Activated naive CD4-positive, alpha-beta T cell treated with anti-CD3 and anti-CD28 coated beads, Interleukin-2, amount 50 U/mL, for 24 hours (primary cell): ENCODE results near the gene ZFP82.

ENCODE experiments used
- H3K27ac Mint-ChIP-seq: one replicate; pipeline ENCODE4 v1.8.0; 2021; ENCODE audit warnings: mild to moderate bottlenecking, mixed read lengths
- H3K27me3 Mint-ChIP-seq: one replicate; pipeline ENCODE4 v1.8.0; 2021; ENCODE audit warnings: mixed read lengths
- H3K36me3 Mint-ChIP-seq: one replicate; pipeline ENCODE4 v1.8.0; 2021; ENCODE audit warnings: mixed read lengths
- H3K4me1 Mint-ChIP-seq: one replicate; pipeline ENCODE4 v1.8.0; 2021; ENCODE audit warnings: mixed read lengths
- H3K4me3 Mint-ChIP-seq: one replicate; pipeline ENCODE4 v1.8.0; 2021; ENCODE audit warnings: mild to moderate bottlenecking, mixed read lengths
- H3K9me3 Mint-ChIP-seq: one replicate; pipeline ENCODE4 v1.8.0; 2021; ENCODE audit warnings: mixed read lengths

The ZFP82 gene

GRCh38 chr19:36418287-36419001 lies at the start of gene ZFP82:
Gene ZFP82, minus strand, starts transcription at chr19:36418644. Its CDS starts 8,855 bp downstream, at chr19:36409789.
- H3K9me3 Mint-ChIP-seq: peaks cover 6% of the 10 kb centered on the region

GRCh38 chr19:36460046-36460445 lies 41.6 kb upstream of the ZFP82 start:
- Mint-ChIP-seq H3K27me3 (no peaks in the 10 kb centered on the region), H3K9me3 (peaks cover 34% of the 10 kb centered on the region), H3K4me3 (no peak overlapping the region), H3K36me3 (peaks cover 53% of the 10 kb centered on the region), H3K27ac (no peak overlapping the region), H3K4me1 (no peaks in the 10 kb centered on the region)

More at GRCh38 chr19:36418287-36419001, at the start of gene ZFP82:
- H3K4me3 Mint-ChIP-seq: peak within 1 kb of the TSS; percentile 97
- peaks cover 25% of the 10 kb centered on the region for H3K4me1 Mint-ChIP-seq
- H3K36me3 Mint-ChIP-seq: peaks cover 28% of the 10 kb centered on the region
- peak within 1 kb of the TSS; percentile 97 for H3K27ac Mint-ChIP-seq
- H3K27me3 Mint-ChIP-seq: peaks cover 10% of the 10 kb centered on the region

- H3K9me3 Mint-ChIP-seq: peaks cover 39% of the 10 kb centered on the region
Observed at GRCh38 chr19:36456831-36457230, 38.4 kb upstream of the ZFP82 start.

GRCh38 chr19:36449059-36449670 lies 30.7 kb upstream of the ZFP82 start:
- H3K4me1 Mint-ChIP-seq: no peaks in the 10 kb centered on the region
- H3K4me3 Mint-ChIP-seq: no peak overlapping the region
- peaks cover 14% of the 10 kb centered on the region for H3K9me3 Mint-ChIP-seq
- H3K36me3 Mint-ChIP-seq: peaks cover 60% of the 10 kb centered on the region
- H3K27ac Mint-ChIP-seq: no peak overlapping the region
- H3K27me3 Mint-ChIP-seq: no peaks in the 10 kb centered on the region

More at GRCh38 chr19:36456831-36457230, 38.4 kb upstream of the ZFP82 start:
- Mint-ChIP-seq H3K27me3 (no peaks in the 10 kb centered on the region), H3K4me1 (no peaks in the 10 kb centered on the region), H3K4me3 (no peak overlapping the region), H3K27ac (no peak overlapping the region), H3K36me3 (peaks cover 62% of the 10 kb centered on the region)

GRCh38 chr19:36441339-36441738 lies 22.9 kb upstream of the ZFP82 start:
- peaks cover 25% of the 10 kb centered on the region for H3K36me3 Mint-ChIP-seq
- no peaks in the 10 kb centered on the region for H3K4me1 Mint-ChIP-seq
- peaks cover 10% of the 10 kb centered on the region for H3K9me3 Mint-ChIP-seq
- H3K27me3 Mint-ChIP-seq: no peaks in the 10 kb centered on the region
- no peak overlapping the region for H3K27ac Mint-ChIP-seq
- H3K4me3 Mint-ChIP-seq: no peak overlapping the region

GRCh38 chr19:36436531-36436930 lies 18.1 kb upstream of the ZFP82 start:
- peaks cover 21% of the 10 kb centered on the region for H3K36me3 Mint-ChIP-seq
- H3K4me1 Mint-ChIP-seq: no peaks in the 10 kb centered on the region

GRCh38 chr19:36423925-36424324 lies 5.5 kb upstream of the ZFP82 start:
- Mint-ChIP-seq H3K4me3 (no peak overlapping the region), H3K27me3 (peaks cover 17% of the 10 kb centered on the region), H3K36me3 (peaks cover 19% of the 10 kb centered on the region), H3K9me3 (peaks cover 22% of the 10 kb centered on the region), H3K27ac (no peak overlapping the region), H3K4me1 (peaks cover 5% of the 10 kb centered on the region)

More at GRCh38 chr19:36436531-36436930, 18.1 kb upstream of the ZFP82 start:
- peaks cover 29% of the 10 kb centered on the region for H3K9me3 Mint-ChIP-seq
- no peak overlapping the region for H3K27ac Mint-ChIP-seq
- H3K27me3 Mint-ChIP-seq: no peaks in the 10 kb centered on the region
- H3K4me3 Mint-ChIP-seq: no peak overlapping the region

- no peak overlapping the region for H3K27ac Mint-ChIP-seq
- peak overlapping the region; percentile 64 for H3K4me3 Mint-ChIP-seq
- H3K9me3 Mint-ChIP-seq: peaks cover 18% of the 10 kb centered on the region
- peaks cover 27% of the 10 kb centered on the region for H3K36me3 Mint-ChIP-seq
- peaks cover 24% of the 10 kb centered on the region for H3K4me1 Mint-ChIP-seq
- H3K27me3 Mint-ChIP-seq: peaks cover 15% of the 10 kb centered on the region
Observed at GRCh38 chr19:36421749-36422481, 3.5 kb upstream of the ZFP82 start.

- H3K4me3 Mint-ChIP-seq: no peak overlapping the region
Observed at GRCh38 chr19:36420961-36421748, 2.7 kb upstream of the ZFP82 start.

GRCh38 chr19:36417752-36418286 lies 625 bp downstream of the ZFP82 start:
- peak overlapping the region; percentile 97 for H3K4me3 Mint-ChIP-seq
- H3K36me3 Mint-ChIP-seq: peaks cover 34% of the 10 kb centered on the region

More at GRCh38 chr19:36420961-36421748, 2.7 kb upstream of the ZFP82 start:
- H3K4me1 Mint-ChIP-seq: peaks cover 25% of the 10 kb centered on the region
- H3K36me3 Mint-ChIP-seq: peaks cover 25% of the 10 kb centered on the region
- H3K27ac Mint-ChIP-seq: no peak overlapping the region
- H3K27me3 Mint-ChIP-seq: peaks cover 15% of the 10 kb centered on the region
- peaks cover 16% of the 10 kb centered on the region for H3K9me3 Mint-ChIP-seq

GRCh38 chr19:36409841-36410240 lies 8.6 kb downstream of the ZFP82 start:
- peak overlapping the region; percentile 36 for H3K4me3 Mint-ChIP-seq
- peaks cover 34% of the 10 kb centered on the region for H3K9me3 Mint-ChIP-seq

More at GRCh38 chr19:36417752-36418286, 625 bp downstream of the ZFP82 start:
- Mint-ChIP-seq H3K27me3 (peaks cover 10% of the 10 kb centered on the region), H3K27ac (peak overlapping the region; percentile 97), H3K9me3 (peaks cover 6% of the 10 kb centered on the region), H3K4me1 (peaks cover 25% of the 10 kb centered on the region)

GRCh38 chr19:36408101-36408500 lies 10.3 kb downstream of the ZFP82 start:
- Mint-ChIP-seq H3K36me3 (peaks cover 70% of the 10 kb centered on the region), H3K9me3 (peaks cover 40% of the 10 kb centered on the region), H3K27me3 (no peaks in the 10 kb centered on the region), H3K4me3 (no peak overlapping the region), H3K27ac (no peak overlapping the region), H3K4me1 (no peaks in the 10 kb centered on the region)

More at GRCh38 chr19:36409841-36410240, 8.6 kb downstream of the ZFP82 start:
- Mint-ChIP-seq H3K36me3 (peaks cover 66% of the 10 kb centered on the region), H3K27ac (no peak overlapping the region), H3K27me3 (no peaks in the 10 kb centered on the region), H3K4me1 (no peaks in the 10 kb centered on the region)

GRCh38 chr19:36404498-36404897 lies 13.9 kb downstream of the ZFP82 start:
- Mint-ChIP-seq H3K9me3 (peaks cover 41% of the 10 kb centered on the region), H3K4me3 (no peak overlapping the region), H3K27me3 (no peaks in the 10 kb centered on the region), H3K27ac (no peak overlapping the region), H3K36me3 (peaks cover 77% of the 10 kb centered on the region), H3K4me1 (no peaks in the 10 kb centered on the region)

- H3K9me3 Mint-ChIP-seq: peaks cover 29% of the 10 kb centered on the region
- H3K36me3 Mint-ChIP-seq: peaks cover 76% of the 10 kb centered on the region
- no peaks in the 10 kb centered on the region for H3K27me3 Mint-ChIP-seq
- no peaks in the 10 kb centered on the region for H3K4me1 Mint-ChIP-seq
- H3K27ac Mint-ChIP-seq: no peak overlapping the region
- no peak overlapping the region for H3K4me3 Mint-ChIP-seq
Observed at GRCh38 chr19:36401475-36401874, 17.0 kb downstream of the ZFP82 start.

GRCh38 chr19:36398571-36398970 lies 19.9 kb downstream of the ZFP82 start:
- H3K36me3 Mint-ChIP-seq: peaks cover 75% of the 10 kb centered on the region
- no peak overlapping the region for H3K4me3 Mint-ChIP-seq
- peaks cover 19% of the 10 kb centered on the region for H3K9me3 Mint-ChIP-seq
- H3K27me3 Mint-ChIP-seq: no peaks in the 10 kb centered on the region
- H3K27ac Mint-ChIP-seq: no peak overlapping the region
- H3K4me1 Mint-ChIP-seq: no peaks in the 10 kb centered on the region
